Naive thymus-derived CD4-positive, alpha-beta T cell (primary cell): ENCODE data around the gene BMP4. TPM values are rescaled to one million over a fixed set of nuclear protein-coding genes. Genes with fewer than 3 reads are reported as not detected.

Experiments
- ATAC-seq: fragments of 150-1000 bp; cut with Tn5 transposase; 2 replicates; pipeline ENCODE4 v1.10.0; 2021; ENCODE audit warnings: mild to moderate bottlenecking, moderate library complexity
- CTCF ChIA-PET: fragments of 350-600 bp; sonication (Branson Sonifier 250); formaldehyde crosslinking; loops from one replicate; lab custom pipeline; 2021; ENCODE audit warnings: antibody characterized with exemption; lab: Charles Lee
- POLR2A ChIA-PET: fragments of 350-600 bp; sonication (Branson Sonifier 250); formaldehyde crosslinking; loops from one replicate; lab custom pipeline; 2021; ENCODE audit warnings: antibody characterized with exemption, inconsistent platforms; lab: Charles Lee
- DNase-seq, 9 donors: peaks; one replicate each; pipeline versions ENCODE4 v3.0.0 to v3.0.0-alpha.2; 2020 to 2022; ENCODE audit warnings: mixed read lengths in 1 of 9
- H3K27ac ChIP-seq: one replicate; pipeline ENCODE4 v1.7.0; 2013; ENCODE audit warnings: mild to moderate bottlenecking, low read depth, low read length, moderate library complexity
- H3K27me3 ChIP-seq, 2 donors: one replicate each; pipeline ENCODE4 v1.7.0; 2013; ENCODE audit warnings: low read length in 2 of 2, mild to moderate bottlenecking in 2 of 2, moderate library complexity in 2 of 2; ENCODE audit not compliant: control insufficient read depth in 2 of 2, insufficient read depth in 2 of 2
- H3K36me3 ChIP-seq, 3 experiments: 1 replicate in 2 of 3; 2 replicates in 1 of 3; pipeline ENCODE4 v1.7.0; 2013; ENCODE audit warnings: low read length in 3 of 3, mild to moderate bottlenecking in 3 of 3, moderate library complexity in 1 of 3; ENCODE audit not compliant: insufficient read depth in 3 of 3, control insufficient read depth in 2 of 3
- H3K4me1 ChIP-seq, 2 donors: one replicate each; pipeline ENCODE4 v1.7.0; 2013; ENCODE audit warnings: low read length in 2 of 2, mild to moderate bottlenecking in 2 of 2, moderate library complexity in 1 of 2; ENCODE audit not compliant: control insufficient read depth in 2 of 2, insufficient read depth in 2 of 2
- H3K4me3 ChIP-seq: 2 replicates; pipeline ENCODE4 v1.7.0; 2013; ENCODE audit warnings: mild to moderate bottlenecking, low read length
- H3K9me3 ChIP-seq, 3 experiments: 1 replicate in 2 of 3; 2 replicates in 1 of 3; pipeline ENCODE4 v1.7.0; 2013; ENCODE audit warnings: low read length in 3 of 3; ENCODE audit not compliant: control insufficient read depth in 2 of 3
- H3K27ac Mint-ChIP-seq, 9 donors: one replicate each; pipeline ENCODE4 v1.8.0; 2020 to 2022; ENCODE audit warnings: mixed read lengths in 9 of 9, mild to moderate bottlenecking in 8 of 9, moderate library complexity in 5 of 9, inconsistent platforms in 2 of 9
- H3K27me3 Mint-ChIP-seq, 5 donors: one replicate each; pipeline ENCODE4 v1.8.0; 2021 to 2022; ENCODE audit warnings: mixed read lengths in 5 of 5, mild to moderate bottlenecking in 1 of 5
- H3K36me3 Mint-ChIP-seq, 5 donors: one replicate each; pipeline ENCODE4 v1.8.0; 2020 to 2022; ENCODE audit warnings: mixed read lengths in 5 of 5, mild to moderate bottlenecking in 3 of 5, inconsistent platforms in 1 of 5
- H3K4me1 Mint-ChIP-seq, 7 donors: one replicate each; pipeline ENCODE4 v1.8.0; 2020 to 2022; ENCODE audit warnings: mixed read lengths in 7 of 7, mild to moderate bottlenecking in 3 of 7, inconsistent platforms in 1 of 7
- H3K4me3 Mint-ChIP-seq, 10 donors: one replicate each; pipeline ENCODE4 v1.8.0; 2020 to 2022; ENCODE audit warnings: mild to moderate bottlenecking in 10 of 10, mixed read lengths in 10 of 10, moderate library complexity in 6 of 10, inconsistent platforms in 2 of 10
- H3K9me3 Mint-ChIP-seq, 11 donors: one replicate each; pipeline ENCODE4 v1.8.0; 2020 to 2022; ENCODE audit warnings: mixed read lengths in 11 of 11, mild to moderate bottlenecking in 4 of 11, inconsistent platforms in 1 of 11, moderate library complexity in 1 of 11
- intact Hi-C, 2 donors: fragments of 100-400 bp; cut with micrococcal nuclease; formaldehyde crosslinking; loops; one replicate each; pipeline ENCODE4 v1.15.1; 2023
- polyA plus RNA-seq, 2 donors: library from polyadenylated mRNA; unstranded; fragments of 300-500 nt; fragmentation: Illumina TruSeq; gene quantifications; one replicate each; pipeline ENCODE4 v1.2.3, GENCODE V29; 2021
- total RNA-seq, 6 experiments: library from RNA in 5 of 6; stranded (reverse) in 5 of 6; gene quantifications; 1 replicate in 5 of 6; 2 replicates in 1 of 6; pipeline ENCODE4 v1.2.3 and lab custom pipeline; 2021 to 2026

The BMP4 gene
- total and polyA plus RNA-seq, 7 experiments from 2014 or later, result 0.24 to 2.3 (median 1.3) TPM; not detected in 2

DNA sequence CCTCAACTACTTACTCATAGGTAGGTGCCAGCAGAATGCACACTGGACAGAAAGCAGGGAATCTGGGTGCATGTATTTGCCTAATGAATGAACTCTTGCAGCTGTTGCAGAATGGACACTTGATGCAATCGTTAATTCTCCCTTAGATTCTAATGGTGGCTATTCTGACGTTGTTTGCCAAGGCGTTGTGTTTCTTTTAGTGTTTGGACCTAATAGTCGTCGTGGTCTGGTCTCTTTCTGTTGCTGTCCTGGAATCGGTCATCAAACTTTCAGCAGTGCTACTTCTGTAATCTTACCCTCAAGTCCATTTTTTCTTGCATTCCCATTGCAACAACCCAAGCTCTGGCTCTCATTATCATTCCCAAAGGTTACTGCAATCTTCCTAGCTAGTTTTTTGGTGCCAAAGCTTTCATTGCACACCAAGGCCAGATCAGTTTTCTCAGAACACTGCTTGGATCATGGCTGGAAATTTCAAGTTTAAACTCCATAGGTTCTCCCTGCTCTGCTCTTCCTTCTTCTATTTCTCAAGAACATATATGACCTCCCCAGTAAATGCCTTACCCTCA is 31.3 kb downstream of the BMP4 start:
- CTCF ChIA-PET, result no interaction called here
- POLR2A ChIA-PET, result no interaction called here

DNA sequence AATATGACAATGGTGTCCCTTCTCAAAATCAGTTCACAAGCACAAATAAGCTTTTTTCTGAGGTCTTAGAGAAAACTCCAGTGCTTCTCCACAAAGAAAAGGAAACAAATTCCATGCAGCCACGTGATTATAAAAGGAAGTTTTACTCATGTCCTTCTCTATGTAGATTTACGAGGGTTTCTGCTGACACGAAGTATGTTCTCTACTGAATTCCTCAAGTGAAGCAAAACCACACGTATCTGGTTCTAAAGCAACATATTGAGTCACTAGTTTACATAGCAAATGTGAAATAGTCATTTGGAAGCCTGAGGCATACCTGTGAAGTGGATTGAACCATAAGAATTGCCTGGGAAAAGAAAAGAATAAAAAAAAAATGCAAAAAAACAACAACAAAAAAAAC is 31.9 kb downstream of the BMP4 start:
- Mint-ChIP-seq H3K27me3 (peaks cover 4 to 36% (median 26%) of the 10 kb centered on the region in 5 donors), H3K4me1 (no peaks in the 10 kb centered on the region), H3K9me3 (peaks cover 0 to 1% (median 0%) of the 10 kb centered on the region in 11 donors), H3K27ac (no peak overlapping the region), H3K4me3 (no peak overlapping the region), H3K36me3 (no peaks in the 10 kb centered on the region)
- ATAC-seq, result no peak
- Histone ChIP-seq H3K36me3 (no peaks in the 10 kb centered on the region), H3K4me1 (no peaks in the 10 kb centered on the region), H3K9me3 (no peaks in the 10 kb centered on the region), H3K27me3 (no peaks in the 10 kb centered on the region), H3K4me3 (no peak overlapping the region), H3K27ac (no peak overlapping the region)
- intact Hi-C loops, result no loop called here
- ChIA-PET POLR2A (no interaction called here), CTCF (no interaction called here)
- DNase-seq, result no peak

More for the DNA sequence above, 31.3 kb downstream of the BMP4 start:
- Mint-ChIP-seq H3K27ac (no peak overlapping the region), H3K4me3 (no peak overlapping the region), H3K4me1 (no peaks in the 10 kb centered on the region), H3K36me3 (no peaks in the 10 kb centered on the region), H3K27me3 (peaks cover 7 to 40% (median 23%) of the 10 kb centered on the region in 5 donors), H3K9me3 (peaks cover 0 to 1% (median 0%) of the 10 kb centered on the region in 11 donors)
- no peaks in the 10 kb centered on the region for H3K9me3 ChIP-seq
- no peak overlapping the region for H3K27ac ChIP-seq
- ATAC-seq (no peak), DNase-seq (no peak)
- H3K4me3 ChIP-seq, result no peak overlapping the region
- H3K27me3 ChIP-seq, result no peaks in the 10 kb centered on the region
- H3K4me1 ChIP-seq, result no peaks in the 10 kb centered on the region
- H3K36me3 ChIP-seq, result no peaks in the 10 kb centered on the region
- intact Hi-C loops, result no loop called here

DNA sequence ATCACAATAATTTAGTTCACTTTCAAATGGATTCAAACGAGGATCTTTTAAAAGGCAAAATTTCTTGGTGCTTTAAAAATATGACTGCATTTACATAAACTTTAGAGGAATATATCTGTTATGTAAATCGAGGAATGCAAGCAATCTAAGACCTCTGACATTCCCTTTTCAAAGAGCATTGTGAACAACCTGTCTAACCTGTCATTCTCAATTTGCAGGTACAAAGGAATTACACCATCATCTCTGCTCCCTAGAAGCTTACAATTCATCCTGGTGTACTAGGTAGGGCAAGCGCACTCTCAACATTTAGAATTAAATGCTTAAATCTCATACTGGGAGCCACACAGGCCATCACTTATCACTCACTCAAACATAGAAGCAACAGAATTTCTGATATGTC is 35.6 kb downstream of the BMP4 start:
- no peak for ATAC-seq
- no peak overlapping the region for H3K27ac Mint-ChIP-seq

GRCh38 chr14:53916239-53916638 is 40.4 kb downstream of the BMP4 start:
- Histone ChIP-seq H3K4me3 (no peak overlapping the region), H3K27ac (no peak overlapping the region), H3K27me3 (no peaks in the 10 kb centered on the region), H3K9me3 (no peaks in the 10 kb centered on the region), H3K36me3 (no peaks in the 10 kb centered on the region), H3K4me1 (no peaks in the 10 kb centered on the region)
- ChIA-PET POLR2A (no interaction called here), CTCF (no interaction called here)
- intact Hi-C loops, result no loop called here
- Mint-ChIP-seq H3K36me3 (no peaks in the 10 kb centered on the region), H3K4me3 (no peak overlapping the region), H3K9me3 (peaks cover 0 to 14% (median 4%) of the 10 kb centered on the region in 11 donors), H3K27me3 (peaks cover 0 to 13% (median 9%) of the 10 kb centered on the region in 5 donors), H3K27ac (no peak overlapping the region), H3K4me1 (no peaks in the 10 kb centered on the region)
- ATAC-seq (no peak), DNase-seq (no peak)

More for the DNA sequence above, 35.6 kb downstream of the BMP4 start:
- ChIA-PET CTCF (no interaction called here), POLR2A (no interaction called here)
- H3K27me3 Mint-ChIP-seq, result peaks cover 0 to 24% (median 20%) of the 10 kb centered on the region in 5 donors
- H3K36me3 ChIP-seq, result no peaks in the 10 kb centered on the region
- no peak overlapping the region for H3K4me3 Mint-ChIP-seq
- no peaks in the 10 kb centered on the region for H3K4me1 Mint-ChIP-seq
- H3K27me3 ChIP-seq, result no peaks in the 10 kb centered on the region
- no peaks in the 10 kb centered on the region for H3K9me3 ChIP-seq
- H3K4me1 ChIP-seq, result no peaks in the 10 kb centered on the region
- no peaks in the 10 kb centered on the region for H3K36me3 Mint-ChIP-seq
- no peak for DNase-seq
- intact Hi-C loops, result no loop called here
- no peak overlapping the region for H3K4me3 ChIP-seq
- H3K27ac ChIP-seq, result no peak overlapping the region
- peaks cover 0 to 4% (median 0%) of the 10 kb centered on the region in 11 donors for H3K9me3 Mint-ChIP-seq

DNA sequence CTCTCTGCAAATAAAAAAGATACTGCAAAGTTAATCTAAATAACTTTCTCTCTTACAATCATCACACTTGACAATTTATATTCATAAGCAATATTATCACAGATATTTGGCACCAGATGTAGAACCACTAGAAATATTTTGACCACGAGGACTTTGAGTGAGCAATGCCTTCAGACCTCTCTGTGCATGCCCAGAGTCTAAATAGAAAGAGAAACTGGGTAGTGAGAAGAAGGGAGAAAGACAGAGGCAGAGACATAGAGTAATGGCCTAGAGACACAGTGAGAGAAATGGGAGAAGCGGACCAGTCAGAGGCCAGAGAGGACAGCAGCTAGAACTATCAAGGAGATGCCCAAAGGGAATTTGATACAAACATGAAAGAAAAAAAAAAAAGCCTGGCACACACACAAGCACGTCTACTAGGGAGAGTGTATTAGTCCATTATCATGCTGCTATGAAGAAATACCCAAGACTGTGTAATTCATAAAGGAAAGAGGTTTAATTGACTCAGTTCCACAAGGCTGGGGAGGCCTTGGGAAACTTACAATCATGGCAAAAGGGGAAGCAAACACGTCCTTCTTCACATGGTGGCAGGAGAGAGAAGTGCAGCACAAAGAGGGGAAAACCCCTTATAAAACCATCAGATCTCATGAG is 41.1 kb downstream of the BMP4 start:
- ChIA-PET CTCF (no interaction called here), POLR2A (no interaction called here)
- H3K27me3 Mint-ChIP-seq, result peaks cover 0 to 13% (median 9%) of the 10 kb centered on the region in 5 donors
- H3K4me3 ChIP-seq, result no peak overlapping the region
- intact Hi-C loops, result no loop called here
- H3K27ac ChIP-seq, result no peak overlapping the region
- ATAC-seq (no peak), DNase-seq (no peak)
- no peak overlapping the region for H3K4me3 Mint-ChIP-seq
- no peak overlapping the region for H3K27ac Mint-ChIP-seq
- H3K4me1 ChIP-seq, result no peaks in the 10 kb centered on the region
- no peaks in the 10 kb centered on the region for H3K36me3 Mint-ChIP-seq
- no peaks in the 10 kb centered on the region for H3K27me3 ChIP-seq
- H3K9me3 Mint-ChIP-seq, result peaks cover 0 to 15% (median 4%) of the 10 kb centered on the region in 11 donors
- no peaks in the 10 kb centered on the region for H3K36me3 ChIP-seq
- H3K9me3 ChIP-seq, result no peaks in the 10 kb centered on the region
- H3K4me1 Mint-ChIP-seq, result no peaks in the 10 kb centered on the region

- POLR2A ChIA-PET, result no interaction called here
- CTCF ChIA-PET, result no interaction called here
- no peak for ATAC-seq
These were observed 44.6 kb downstream of the BMP4 start for GRCh38 chr14:53912021-53912420.

GRCh38 chr14:53908416-53908815 is 48.2 kb downstream of the BMP4 start:
- Mint-ChIP-seq H3K4me3 (no peak overlapping the region), H3K9me3 (peaks cover 0 to 22% (median 7%) of the 10 kb centered on the region in 11 donors), H3K27ac (no peak overlapping the region), H3K36me3 (no peaks in the 10 kb centered on the region), H3K4me1 (no peaks in the 10 kb centered on the region), H3K27me3 (peaks cover 0 to 4% (median 2%) of the 10 kb centered on the region in 5 donors)
- Histone ChIP-seq H3K4me1 (no peaks in the 10 kb centered on the region), H3K27ac (no peak overlapping the region), H3K4me3 (no peak overlapping the region), H3K27me3 (no peaks in the 10 kb centered on the region), H3K36me3 (no peaks in the 10 kb centered on the region), H3K9me3 (no peaks in the 10 kb centered on the region)
- no peak for ATAC-seq
- ChIA-PET CTCF (no interaction called here), POLR2A (no interaction called here)
- no peak for DNase-seq
- intact Hi-C loops, result no loop called here

More at GRCh38 chr14:53912021-53912420, 44.6 kb downstream of the BMP4 start:
- no peaks in the 10 kb centered on the region for H3K4me1 ChIP-seq
- Mint-ChIP-seq H3K4me3 (no peak overlapping the region), H3K36me3 (no peaks in the 10 kb centered on the region), H3K9me3 (peaks cover 0 to 15% (median 6%) of the 10 kb centered on the region in 11 donors), H3K27ac (no peak overlapping the region), H3K4me1 (no peaks in the 10 kb centered on the region), H3K27me3 (peaks cover 0 to 11% (median 8%) of the 10 kb centered on the region in 5 donors)
- no peak overlapping the region for H3K27ac ChIP-seq
- intact Hi-C loops, result no loop called here
- H3K36me3 ChIP-seq, result no peaks in the 10 kb centered on the region
- H3K4me3 ChIP-seq, result no peak overlapping the region
- no peaks in the 10 kb centered on the region for H3K9me3 ChIP-seq
- H3K27me3 ChIP-seq, result no peaks in the 10 kb centered on the region
- no peak for DNase-seq
